GM19023 (cell line): ENCODE results near the gene TBC1D8.
"Not testable (repeated sequence)": the region's sequence is repeated elsewhere in the genome, so short reads cannot be mapped to it uniquely, and the experiment has no call there.

Experiments
- ATAC-seq: cut with Tn5 transposase; IDR thresholded peaks from one replicate; pipeline ENCODE4 v1.9.1; 2021; ENCODE audit warnings: mild to moderate bottlenecking, moderate library complexity; ENCODE audit not compliant: unreplicated experiment

The TBC1D8 gene

DNA sequence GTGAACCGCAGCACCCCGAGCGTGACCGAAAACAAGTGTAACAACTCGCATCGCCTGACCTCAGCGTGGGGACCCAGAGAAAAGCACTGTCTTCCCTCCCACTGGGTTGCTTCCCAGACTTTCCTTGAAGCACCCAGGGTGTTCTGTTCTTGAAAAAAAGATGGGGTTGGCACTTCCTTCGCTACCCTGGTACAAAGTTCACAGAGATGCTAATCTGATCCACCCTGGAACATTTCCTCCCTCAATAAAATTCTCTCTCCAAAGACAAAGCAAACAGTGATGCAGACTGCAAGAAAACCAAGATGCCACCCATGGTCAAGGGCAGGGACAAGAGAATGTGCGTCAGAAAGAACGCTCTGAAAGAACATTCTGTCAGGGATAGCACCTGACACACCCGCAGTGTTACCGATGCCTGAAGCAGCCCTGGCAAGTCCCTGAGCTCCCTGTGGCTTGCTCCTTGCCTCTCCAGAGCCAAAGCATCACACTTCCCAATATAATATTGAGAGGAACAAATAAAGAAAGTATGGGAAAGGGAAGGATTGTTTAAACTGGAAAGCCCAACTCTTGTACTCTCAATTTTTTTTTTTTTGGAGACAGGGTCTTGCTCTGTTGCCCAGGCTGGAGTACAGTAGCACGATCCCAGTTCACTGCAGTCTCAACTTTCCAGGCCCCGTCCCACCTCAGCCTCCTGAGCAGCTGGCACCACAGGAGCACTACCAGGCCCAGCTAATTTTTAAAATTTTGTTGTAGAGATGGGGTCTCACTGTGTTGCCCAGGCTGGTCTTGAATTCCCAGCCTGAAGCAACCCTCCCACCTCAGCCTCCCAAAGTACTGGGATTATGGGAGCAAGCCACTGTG is 70.7 kb downstream of the TBC1D8 start:
- no peak for ATAC-seq

GRCh38 chr2:101076581-101076980 is 74.6 kb downstream of the TBC1D8 start:
- no peak for ATAC-seq

- no peak for ATAC-seq
Measured at GRCh38 chr2:101064868-101065549, 86.2 kb downstream of the TBC1D8 start.

DNA sequence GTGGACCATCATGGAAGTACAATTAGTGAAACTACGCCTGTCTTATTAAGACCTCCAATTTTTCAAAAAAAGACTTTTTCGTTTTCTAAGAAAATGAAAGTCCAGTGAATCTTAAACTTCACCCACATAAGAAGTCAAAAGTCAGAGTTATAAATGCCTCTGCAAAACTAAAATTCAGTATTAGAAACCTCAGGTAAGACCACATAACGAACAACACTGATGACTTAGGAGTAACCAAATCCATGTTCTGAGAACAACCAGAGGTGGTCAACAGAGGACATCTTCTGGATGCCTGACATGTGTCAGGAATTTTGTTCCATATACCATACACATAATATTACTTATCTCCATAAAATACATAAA is 86.7 kb downstream of the TBC1D8 start:
- ATAC-seq = no peak

GRCh38 chr2:101064125-101064502 is 87.1 kb downstream of the TBC1D8 start:
- no peak for ATAC-seq

DNA sequence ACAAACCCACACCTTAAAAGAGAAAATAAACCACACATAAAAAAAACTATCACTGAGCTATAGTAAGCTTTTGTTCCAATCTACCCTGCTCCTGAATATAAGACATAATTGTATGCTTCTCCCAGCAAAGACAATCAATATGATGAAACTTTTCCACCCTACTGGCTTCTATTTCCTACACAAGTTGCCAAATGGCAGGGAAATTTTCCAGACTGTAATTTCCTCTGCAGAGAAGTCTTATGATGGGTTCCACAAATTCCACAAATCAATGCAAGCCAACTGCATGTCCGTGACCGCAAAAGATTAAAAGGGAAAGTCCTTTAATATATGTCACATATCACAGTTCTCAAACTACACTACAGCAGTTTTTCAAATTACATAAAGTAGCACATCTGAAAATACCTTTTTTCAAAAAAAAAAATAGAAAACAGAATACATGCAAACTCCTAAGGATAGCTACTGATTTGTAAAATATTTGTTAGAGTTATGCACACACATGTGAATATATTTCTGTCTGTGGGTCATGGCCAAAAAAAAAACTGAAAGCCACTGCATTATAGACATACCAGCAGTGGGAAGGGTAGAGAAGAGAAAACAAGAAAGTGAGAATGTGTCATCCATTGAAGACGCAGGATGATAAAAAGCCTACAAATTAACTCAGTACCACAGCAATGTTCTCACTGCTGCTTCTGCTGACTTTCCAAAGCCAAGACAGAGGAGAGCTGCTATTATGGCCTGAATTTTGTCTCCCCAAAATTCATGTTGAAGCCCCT is 87.6 kb downstream of the TBC1D8 start:
- no peak for ATAC-seq

DNA sequence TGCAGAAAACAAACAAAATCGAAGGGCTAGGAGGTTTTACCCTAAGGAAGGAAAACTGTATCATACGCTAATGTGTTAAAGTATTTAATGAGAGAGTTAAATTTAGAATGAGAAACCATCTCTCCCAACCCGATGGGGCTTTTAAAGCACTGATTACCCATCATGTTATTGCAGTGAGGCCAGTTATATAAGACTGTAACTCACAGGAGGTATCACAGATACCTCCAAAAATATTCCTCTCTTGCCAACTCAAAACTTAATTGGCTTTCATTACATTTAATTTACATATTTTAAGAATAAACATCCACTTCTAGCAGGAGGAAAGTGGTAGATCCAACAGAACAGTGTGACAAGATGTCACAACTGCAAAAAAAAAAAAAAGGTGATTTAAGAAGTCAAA is 92.8 kb downstream of the TBC1D8 start:
- ATAC-seq = no peak

DNA sequence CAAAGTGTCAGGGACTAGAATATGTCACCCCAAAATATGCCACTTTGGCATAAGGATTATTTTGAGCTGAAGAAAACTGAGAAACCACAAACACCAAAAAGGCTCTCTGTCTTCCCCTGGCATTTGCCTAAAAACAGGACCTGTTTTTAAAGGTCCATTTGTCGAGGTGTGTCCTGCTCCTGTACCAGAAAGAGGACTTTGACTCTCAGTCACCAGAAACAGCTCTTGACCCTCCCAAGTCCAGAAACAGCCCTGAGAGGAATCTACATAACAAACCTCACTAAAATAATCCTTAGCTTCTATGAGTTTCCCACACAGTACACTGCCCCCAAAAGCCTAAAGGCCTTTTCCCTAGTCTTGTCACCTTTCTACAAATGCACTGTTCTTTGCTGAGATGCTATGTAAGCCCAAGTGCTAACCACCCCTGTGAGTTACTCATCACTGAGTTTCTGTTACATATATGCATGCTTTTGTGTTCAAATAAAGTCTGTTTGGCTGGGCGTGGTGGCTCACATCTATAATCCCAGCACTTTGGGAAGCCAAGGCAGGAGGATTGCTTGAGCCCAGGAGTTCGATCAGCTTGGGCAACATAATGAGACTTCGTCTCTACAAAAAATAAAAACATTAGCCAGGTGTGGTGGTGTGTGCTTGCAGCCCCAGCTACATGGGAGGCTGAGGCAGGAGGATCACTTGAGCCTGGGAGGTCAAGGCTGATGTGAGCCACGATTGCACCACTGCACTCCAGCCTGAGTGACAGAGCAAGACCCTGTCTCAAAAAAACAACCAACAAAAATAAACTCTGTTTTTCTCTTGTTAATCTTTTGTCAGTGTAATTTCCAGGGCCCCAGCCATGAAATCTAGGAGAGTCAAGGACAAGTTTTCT is 93.9 kb downstream of the TBC1D8 start:
- no peak for ATAC-seq

GRCh38 chr2:101053117-101053516 is 98.1 kb downstream of the TBC1D8 start:
- no peak for ATAC-seq

DNA sequence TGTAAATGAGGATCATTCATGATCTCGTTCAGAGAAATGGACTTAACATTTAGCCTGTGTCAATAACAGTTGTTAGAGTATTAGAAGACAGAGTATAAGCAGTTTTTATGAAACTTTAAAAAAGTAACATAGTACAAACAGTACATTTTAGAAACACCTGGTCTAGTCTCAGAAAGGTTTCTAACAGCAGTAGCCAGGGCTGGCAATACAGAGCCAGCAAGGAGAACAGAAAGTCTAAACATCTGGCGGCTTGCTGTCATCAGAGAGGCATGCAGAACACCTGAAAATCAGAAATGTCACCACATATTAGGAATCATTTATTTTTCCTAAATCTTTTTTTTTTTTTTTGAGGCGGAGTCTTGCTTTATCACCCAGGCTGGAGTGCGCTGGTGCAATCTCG is 99.0 kb downstream of the TBC1D8 start:
- ATAC-seq = no peak

DNA sequence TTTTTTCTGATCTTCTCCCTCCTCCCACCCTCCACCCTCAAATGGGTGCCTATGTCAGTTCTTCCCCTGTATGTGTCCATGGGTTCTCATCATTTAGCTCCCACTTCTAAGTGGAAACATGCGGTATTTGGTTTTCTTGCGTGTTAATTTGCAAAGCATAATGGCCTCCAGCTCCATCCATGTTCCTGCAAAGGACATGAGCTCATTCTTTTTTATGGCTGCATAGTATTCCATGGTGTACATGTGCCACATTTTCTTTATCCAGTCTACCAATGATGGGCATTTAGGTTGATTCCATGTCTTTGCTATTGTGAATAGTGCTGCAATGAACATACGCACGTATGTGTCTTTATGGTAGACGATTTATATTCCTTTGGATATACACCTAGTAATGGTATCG is 100.3 kb downstream of the TBC1D8 start:
- not testable (repeated sequence) for ATAC-seq

DNA sequence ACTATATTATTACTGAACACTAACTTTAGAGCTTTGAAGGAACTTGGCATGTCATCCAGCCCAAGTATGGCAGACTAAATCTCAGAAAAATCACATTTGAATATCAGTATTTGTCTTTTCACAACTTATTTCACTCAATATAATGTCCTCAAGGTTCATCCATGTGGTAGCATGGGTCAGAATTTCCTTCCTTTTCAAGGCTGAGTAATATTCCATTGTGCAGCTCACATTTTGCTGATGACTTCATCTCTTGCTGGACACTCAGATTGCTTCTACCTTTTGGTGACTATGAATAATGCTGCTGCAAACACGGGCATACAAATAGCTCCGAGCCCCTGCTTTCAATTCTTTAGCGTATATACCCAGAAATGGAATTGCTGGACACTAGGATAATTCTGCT is 102.4 kb downstream of the TBC1D8 start:
- no peak for ATAC-seq

DNA sequence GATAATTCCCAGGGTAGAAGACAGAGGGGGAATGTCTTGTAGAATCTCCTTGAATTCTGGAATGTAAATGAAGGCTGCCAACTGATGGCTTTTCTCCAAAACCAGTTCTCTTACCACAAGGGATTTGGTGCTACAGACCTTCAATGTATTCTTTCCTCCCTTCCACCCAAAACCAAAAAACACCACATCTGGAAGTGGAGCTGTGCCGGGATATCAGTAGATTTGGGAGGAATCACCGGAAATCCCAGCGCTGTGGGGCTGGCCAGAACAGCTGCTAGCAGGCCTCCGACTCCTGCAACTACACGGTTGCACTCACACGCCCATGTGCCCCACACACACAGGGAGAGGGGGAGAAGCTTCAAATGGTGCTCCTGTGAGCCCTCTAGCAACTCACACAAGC is 103.4 kb downstream of the TBC1D8 start:
- no peak for ATAC-seq

DNA sequence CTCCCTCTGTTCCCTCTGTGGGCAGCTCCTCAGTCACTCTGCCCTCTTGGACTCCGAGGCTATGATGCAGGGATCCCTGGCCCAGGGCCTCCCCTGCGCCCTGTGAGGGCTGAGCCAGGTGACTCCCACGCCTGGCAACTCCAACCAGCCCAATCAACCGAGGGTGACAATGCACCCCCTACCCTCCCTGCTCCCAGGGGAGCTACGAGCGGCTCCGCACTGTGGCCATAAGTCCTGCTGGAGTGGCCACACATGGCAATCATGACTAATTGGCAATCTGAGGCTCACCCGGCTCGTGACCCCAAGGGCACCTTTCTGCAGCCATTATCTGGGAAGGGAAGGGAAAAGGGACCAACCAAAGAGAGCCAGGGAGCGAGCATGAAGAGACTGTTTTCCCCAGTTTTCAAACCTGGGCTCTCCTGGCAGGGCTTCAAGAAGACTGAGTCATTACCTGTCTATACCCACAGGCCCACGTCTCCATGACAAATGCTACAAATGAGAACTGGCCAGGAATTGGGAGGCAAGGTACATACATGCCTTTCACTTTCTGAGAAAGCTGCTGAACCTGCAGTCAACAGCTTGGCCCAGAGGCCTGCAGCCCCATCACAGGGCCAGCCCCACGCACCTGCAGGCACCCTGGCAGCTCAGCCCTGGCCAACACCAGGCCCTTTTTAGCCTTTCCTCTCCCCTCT is 104.0 kb downstream of the TBC1D8 start:
- no peak for ATAC-seq

DNA sequence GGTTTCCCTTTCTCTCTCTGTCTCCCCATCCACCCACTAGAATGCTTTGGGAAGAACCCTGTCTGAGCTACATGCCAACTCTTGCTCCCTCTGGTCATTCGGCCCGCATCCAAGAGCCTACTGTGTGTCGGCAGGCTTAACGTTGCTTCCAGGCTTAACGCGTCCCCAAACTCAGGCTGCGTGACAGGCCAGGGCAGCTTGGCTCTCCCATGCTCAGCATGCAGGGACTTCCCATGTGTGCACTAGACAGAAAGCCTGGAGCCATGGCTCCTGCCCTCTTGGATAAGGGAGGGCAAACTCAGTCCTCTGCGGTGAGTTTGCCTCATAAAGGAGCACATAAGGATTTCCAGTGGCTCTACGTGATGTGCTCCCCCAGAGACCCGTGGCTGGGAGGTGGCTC is 105.9 kb downstream of the TBC1D8 start:
- ATAC-seq = no peak

- no peak for ATAC-seq
Measured at GRCh38 chr2:101041413-101041812, 109.8 kb downstream of the TBC1D8 start.

GRCh38 chr2:101040761-101041160 is 110.4 kb downstream of the TBC1D8 start:
- no peak for ATAC-seq

- ATAC-seq = no peak
Measured at GRCh38 chr2:101040072-101040471, 111.1 kb downstream of the TBC1D8 start.

DNA sequence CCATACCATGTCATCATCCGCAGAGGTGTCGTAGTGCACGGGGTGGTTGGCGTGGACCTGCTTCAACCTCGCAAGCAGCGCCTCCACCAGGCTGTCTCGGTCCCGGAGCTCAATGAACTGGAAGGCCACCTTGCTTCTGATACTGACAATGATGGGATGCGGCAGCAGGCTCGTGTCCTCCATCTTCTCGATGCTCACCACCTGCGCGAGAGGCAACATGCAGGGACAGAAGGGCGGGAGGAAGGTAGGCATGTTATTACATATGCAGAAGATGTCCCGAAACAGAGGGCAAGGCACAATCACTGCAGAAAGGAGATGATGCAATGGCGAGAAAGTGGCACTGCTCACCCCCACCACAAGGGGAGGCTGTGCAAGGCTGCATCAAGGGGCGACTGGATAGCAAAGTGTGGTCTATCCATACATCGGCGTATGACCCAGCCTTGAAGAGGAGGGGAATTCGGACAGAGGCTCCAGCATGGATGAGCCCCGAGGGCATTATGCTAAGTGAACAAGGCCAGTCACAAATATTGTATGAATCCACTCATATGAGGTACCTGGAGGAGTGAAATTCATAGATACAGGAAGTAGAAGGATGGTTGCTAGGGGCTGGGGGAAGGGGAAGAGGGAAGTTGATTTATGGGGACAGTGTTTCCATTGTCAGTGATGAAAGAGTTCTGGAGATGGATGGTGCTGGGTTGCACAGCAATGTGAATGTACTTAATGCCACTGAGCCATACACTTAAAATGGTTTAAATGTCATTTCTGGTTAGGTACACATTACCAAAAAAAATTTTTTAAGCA is 112.5 kb downstream of the TBC1D8 start:
- no peak for ATAC-seq
